ENCODE measurements around the gene ZNF778. TPM values are rescaled to one million over a fixed set of nuclear protein-coding genes. Genes with fewer than 3 reads are reported as not detected.

ZNF778 gene
- total RNA-seq, 1 donor from 2014 or later: 21.5 TPM

DNA sequence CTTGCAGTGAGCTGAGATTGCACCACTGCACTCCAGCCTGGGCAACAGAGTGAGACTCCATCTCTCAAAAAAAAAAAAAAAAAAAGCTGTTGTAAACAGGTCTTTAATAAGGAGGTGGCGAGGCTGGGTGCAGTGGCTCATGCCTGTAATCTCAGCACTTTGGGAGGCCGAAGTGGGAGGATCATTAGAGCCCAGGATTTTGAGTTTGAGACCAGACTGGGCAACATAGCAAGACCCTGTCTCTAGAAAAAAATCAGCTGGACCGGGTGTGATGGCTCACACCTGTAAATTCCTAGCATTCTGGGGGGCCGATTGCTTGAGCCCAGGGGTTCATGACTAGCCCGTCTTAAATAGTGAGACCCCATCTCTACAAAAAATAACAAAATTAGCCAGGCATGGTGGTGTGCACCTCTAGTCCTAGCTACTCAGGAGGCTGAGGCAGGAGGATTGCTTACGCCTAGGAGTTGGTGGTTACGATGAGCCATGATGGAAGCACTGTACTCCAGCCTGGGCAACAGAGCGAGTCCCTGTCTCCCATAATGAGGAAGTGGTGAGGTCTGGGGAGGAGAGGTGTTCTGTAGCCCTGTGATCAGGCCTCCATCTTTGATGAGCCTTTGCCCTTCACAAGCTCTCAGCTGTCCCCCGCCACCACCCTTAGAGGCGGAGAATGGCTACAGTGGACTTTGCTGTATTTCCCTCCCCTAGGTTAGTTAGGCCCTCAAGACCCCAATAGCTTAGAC lies 36.2 kb downstream of the ZNF778 start:
- Histone ChIP-seq H3K9ac (no peak overlapping the region), H3K4me3 (no peak overlapping the region), H3F3A (ENCODE audit: low read depth) (peaks cover 5% of the 10 kb centered on the region), H3K27me3 (peaks cover 35% of the 10 kb centered on the region), H3K9me3 (ENCODE audit: low read depth) (no peaks in the 10 kb centered on the region), H4K20me1 (ENCODE audit: low read depth) (no peaks in the 10 kb centered on the region), H2AFZ (replicated peaks) (no peak overlapping the region), H3K79me2 (ENCODE audit: low read depth) (no peaks in the 10 kb centered on the region), H3K27ac (no peak overlapping the region), H3K36me3 (no peaks in the 10 kb centered on the region), H3K4me1 (no peaks in the 10 kb centered on the region), H3K4me2 (no peak overlapping the region)
- peaks cover 11% of the 10 kb centered on the region for H3K9me3 Mint-ChIP-seq
- H3K36me3 Mint-ChIP-seq: peaks cover 13% of the 10 kb centered on the region
- DNase-seq (ENCODE audit: low spot score): no peak
- no peak for TF ChIP-seq CTCF (IDR thresholded peaks at IDR 0.05)
- TF ChIP-seq EZH2phosphoT487 (IDR thresholded peaks at IDR 0.05): no peak
- TF ChIP-seq EZH2 (IDR thresholded peaks at IDR 0.05): no peak
- H3K4me1 Mint-ChIP-seq: peaks cover 3% of the 10 kb centered on the region
- no peak overlapping the region for H3K27ac Mint-ChIP-seq
- peaks cover 6% of the 10 kb centered on the region for H3K27me3 Mint-ChIP-seq (ENCODE audit: insufficient read depth, low read depth)
- no peak overlapping the region for H3K4me3 Mint-ChIP-seq

DNA sequence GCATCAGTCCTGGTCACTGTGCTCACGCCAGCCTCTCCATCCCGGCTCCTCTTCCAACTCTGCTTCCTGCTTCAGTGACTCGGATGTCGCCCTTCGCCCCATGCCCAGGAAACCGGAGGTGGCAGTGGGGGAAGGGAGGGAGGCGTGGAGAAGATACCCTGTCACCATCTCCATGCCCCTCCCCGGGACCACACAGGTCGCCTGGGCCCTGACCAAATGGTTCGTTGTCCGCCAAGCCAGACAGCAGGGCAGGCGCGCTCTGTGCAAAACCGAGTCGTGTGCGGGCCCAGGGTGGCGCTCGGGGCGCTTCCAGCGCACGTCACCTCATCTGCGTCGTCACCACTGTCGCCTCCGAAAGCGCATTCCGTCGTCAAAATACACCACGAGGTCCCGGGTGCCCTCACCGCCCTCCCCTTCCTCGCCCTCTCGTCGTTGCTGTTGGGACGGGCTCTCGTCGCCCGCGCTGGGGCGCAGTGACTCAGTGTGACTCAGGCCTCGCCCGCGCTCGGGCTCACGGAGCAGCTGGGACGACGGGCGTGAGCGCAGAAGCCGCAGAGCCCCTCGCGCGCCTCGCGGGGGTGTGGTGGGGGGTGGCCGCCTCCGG lies 39.2 kb downstream of the ZNF778 start:
- peak overlapping the region; percentile 29 for H3K4me3 ChIP-seq
- H3K9me3 Mint-ChIP-seq: peaks cover 4% of the 10 kb centered on the region
- peaks cover 11% of the 10 kb centered on the region for H3K27me3 Mint-ChIP-seq (ENCODE audit: insufficient read depth, low read depth)
- no peak overlapping the region for H3K27ac Mint-ChIP-seq
- H3K4me1 Mint-ChIP-seq: peaks cover 3% of the 10 kb centered on the region
- peak overlapping the region; percentile 71 for H3K4me2 ChIP-seq
- H3K9me3 ChIP-seq (ENCODE audit: low read depth): no peaks in the 10 kb centered on the region
- H3K27ac ChIP-seq: no peak overlapping the region
- no peaks in the 10 kb centered on the region for H3K36me3 ChIP-seq
- no peaks in the 10 kb centered on the region for H3K79me2 ChIP-seq (ENCODE audit: low read depth)
- TF ChIP-seq CTCF (IDR thresholded peaks at IDR 0.05): no peak
- TF ChIP-seq EZH2 (IDR thresholded peaks at IDR 0.05): peak; percentile 26
- no peak for TF ChIP-seq EZH2phosphoT487 (IDR thresholded peaks at IDR 0.05)
- H2AFZ ChIP-seq (replicated peaks): no peak overlapping the region
- H3K4me1 ChIP-seq: no peaks in the 10 kb centered on the region
- no peak overlapping the region for H3K4me3 Mint-ChIP-seq
- H3K9ac ChIP-seq: no peak overlapping the region
- H3K27me3 ChIP-seq: peaks cover 28% of the 10 kb centered on the region
- no peaks in the 10 kb centered on the region for H4K20me1 ChIP-seq (ENCODE audit: low read depth)
- peak; percentile 58 for DNase-seq (ENCODE audit: low spot score)
- H3F3A ChIP-seq (ENCODE audit: low read depth): peaks cover 5% of the 10 kb centered on the region
- peaks cover 4% of the 10 kb centered on the region for H3K36me3 Mint-ChIP-seq

DNA sequence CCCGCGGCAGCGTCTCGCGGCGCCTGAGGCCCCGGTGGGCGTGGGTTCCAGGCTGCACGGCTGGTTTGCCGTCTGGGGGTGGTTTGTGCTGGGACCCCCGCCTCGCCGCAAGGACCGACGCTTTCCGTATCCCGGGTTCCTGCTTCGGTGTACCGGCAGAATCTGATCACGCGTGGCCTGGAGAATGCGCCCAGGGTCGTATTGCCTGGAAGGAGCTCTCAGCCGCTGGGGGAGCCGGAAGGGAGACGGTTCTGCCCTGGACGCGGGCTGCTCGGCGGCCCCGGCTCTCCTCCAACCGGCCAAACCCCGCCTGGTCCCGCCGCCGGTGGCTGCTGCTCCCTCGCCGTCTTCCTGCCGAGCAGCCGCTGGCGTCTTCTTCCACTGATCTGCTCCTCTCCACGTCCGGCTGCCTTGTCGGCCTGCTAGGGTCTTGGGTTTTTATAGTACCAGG lies 39.8 kb downstream of the ZNF778 start:
- H3K4me2 ChIP-seq: peak overlapping the region; percentile 71
- H3K4me3 Mint-ChIP-seq: no peak overlapping the region
- no peaks in the 10 kb centered on the region for H4K20me1 ChIP-seq (ENCODE audit: low read depth)
- no peaks in the 10 kb centered on the region for H3K36me3 ChIP-seq
- no peaks in the 10 kb centered on the region for H3K9me3 ChIP-seq (ENCODE audit: low read depth)
- H3K27ac Mint-ChIP-seq: peak overlapping the region; percentile 74
- peaks cover 28% of the 10 kb centered on the region for H3K27me3 ChIP-seq
- peak overlapping the region; percentile 29 for H3K4me3 ChIP-seq
- TF ChIP-seq EZH2 (IDR thresholded peaks at IDR 0.05) (no peak), CTCF (IDR thresholded peaks at IDR 0.05) (no peak), EZH2phosphoT487 (IDR thresholded peaks at IDR 0.05) (peak; percentile 35)
- H3K79me2 ChIP-seq (ENCODE audit: low read depth): no peaks in the 10 kb centered on the region
- peaks cover 3% of the 10 kb centered on the region for H3K4me1 Mint-ChIP-seq
- H3K36me3 Mint-ChIP-seq: peaks cover 3% of the 10 kb centered on the region
- DNase-seq (ENCODE audit: low spot score): peak; percentile 44
- H2AFZ ChIP-seq (replicated peaks): no peak overlapping the region
- peaks cover 11% of the 10 kb centered on the region for H3K27me3 Mint-ChIP-seq (ENCODE audit: insufficient read depth, low read depth)
- H3K27ac ChIP-seq: no peak overlapping the region
- no peak overlapping the region for H3K9ac ChIP-seq
- H3F3A ChIP-seq (ENCODE audit: low read depth): peaks cover 5% of the 10 kb centered on the region
- H3K9me3 Mint-ChIP-seq: peaks cover 4% of the 10 kb centered on the region
- no peaks in the 10 kb centered on the region for H3K4me1 ChIP-seq

Measured in neural progenitor cell (in vitro differentiated cells).